Uterus (tissue), 4 donors: ENCODE results near the gene WBP1L. TPM values are rescaled to one million over a fixed set of nuclear protein-coding genes. Genes with fewer than 3 reads are reported as not detected.

Source experiments
- DNase-seq, 2 donors: peaks; one replicate each; pipeline ENCODE4 v3.0.0-alpha.2; 2019 to 2020
- H3K27ac ChIP-seq, 2 donors: fragments of 200-600 bp; sonication (generic); 1 replicate in 1 of 2; 2 replicates in 1 of 2; pipeline ENCODE4 v1.5.1; 2016 to 2018
- H3K27me3 ChIP-seq, 2 donors: fragments of 200-600 bp; sonication (generic); one replicate each; pipeline ENCODE4 v1.5.1; 2018 to 2019; ENCODE audit warnings: control low read depth in 1 of 2
- H3K36me3 ChIP-seq, 2 donors: fragments of 200-600 bp; sonication (generic); one replicate each; pipeline ENCODE4 v1.5.1; 2019; ENCODE audit warnings: control low read depth in 1 of 2
- H3K4me1 ChIP-seq, 2 donors: fragments of 200-600 bp; sonication (generic); one replicate each; pipeline ENCODE4 v1.5.1; 2018 to 2019; ENCODE audit warnings: control low read depth in 1 of 2
- H3K4me3 ChIP-seq, 2 donors: fragments of 200-600 bp; sonication (generic); 1 replicate in 1 of 2; 2 replicates in 1 of 2; pipeline ENCODE4 v1.5.1; 2018 to 2019; ENCODE audit warnings: mild to moderate bottlenecking in 1 of 2
- H3K9me3 ChIP-seq, 2 donors: fragments of 200-600 bp; sonication (generic); one replicate each; pipeline ENCODE4 v1.5.1; 2019; ENCODE audit warnings: control low read depth in 1 of 2
- POLR2A ChIP-seq, 2 donors: fragments of 450-650 bp; IDR thresholded peaks; one replicate each; pipeline ENCODE4 v1.6.1; 2016; ENCODE audit warnings: antibody characterized with exemption in 2 of 2, mild to moderate bottlenecking in 1 of 2, moderate library complexity in 1 of 2
- intact Hi-C: fragments of 100-400 bp; cut with DNase I; formaldehyde crosslinking; loops from one replicate; pipeline ENCODE4 v1.15.1; 2023; ENCODE audit warnings: low total_unique reads
- total RNA-seq, 4 donors: library from RNA; depleted of rRNA in 3 of 4; stranded (reverse); fragments of >200 nt in 3 of 4; gene quantifications; one replicate each; pipeline versions ENCODE4 v1.1.0 to v1.2.4, GENCODE V29; 2014 to 2023
- TF ChIP-seq, protein P1 (sequence below), 4 experiments: fragments of 200-600 bp in 2 of 4; fragments of 450-650 bp in 2 of 4; sonication (generic) in 2 of 4; IDR thresholded peaks; one replicate each; pipeline ENCODE4 v1.5.1; 2016 to 2019; ENCODE audit warnings: antibody characterized with exemption in 4 of 4, mild to moderate bottlenecking in 2 of 4, moderate library complexity in 1 of 4
- donor health status: DM: yes; HTN: yes; CAD: no.

The WBP1L gene
- total RNA-seq, 4 donors from 2014 or later: 27.4 to 79.2 (median 55.3) TPM

DNA sequence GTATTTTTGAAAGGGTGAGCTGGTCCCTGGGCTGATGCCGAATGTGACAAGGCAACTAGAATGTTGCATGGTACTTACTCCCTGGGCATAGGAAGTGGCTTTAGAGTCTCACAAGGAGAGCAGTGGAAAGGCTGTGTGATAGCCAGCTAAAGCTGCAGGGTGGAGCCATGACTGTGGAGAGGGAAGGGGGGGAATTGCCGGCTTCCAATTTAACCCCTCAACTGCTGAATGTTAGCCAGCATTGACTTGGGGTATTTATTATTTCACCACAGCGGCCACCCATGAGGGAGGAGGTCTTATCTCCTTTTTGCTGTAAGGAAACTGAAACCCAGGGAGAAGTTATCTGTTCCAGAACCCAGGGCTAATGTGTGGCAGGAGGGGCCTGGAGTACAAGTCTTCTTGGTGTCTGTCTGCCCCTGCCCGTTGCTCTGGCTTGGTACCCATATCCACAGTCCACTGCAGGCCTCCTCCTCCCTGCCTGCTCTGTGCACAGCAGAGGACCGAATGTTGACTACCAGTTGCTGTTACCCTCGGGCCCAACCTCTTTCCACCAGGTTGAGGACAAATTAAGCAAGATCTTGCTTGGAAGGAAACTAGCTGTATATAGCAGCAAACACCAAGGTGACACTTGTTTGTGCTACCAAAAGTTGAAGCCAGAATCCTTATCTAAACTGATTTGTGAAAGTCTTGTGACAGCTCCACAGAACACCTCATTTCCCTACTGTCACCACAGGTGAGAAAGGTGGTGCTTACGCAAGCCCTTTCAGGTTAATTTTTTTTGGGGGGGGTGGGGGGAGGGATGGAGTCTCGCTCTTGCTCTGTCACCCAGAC lies 37.6 kb downstream of the WBP1L start:
- Histone ChIP-seq H3K36me3 (no peaks in the 10 kb centered on the region), H3K9me3 (no peaks in the 10 kb centered on the region), H3K4me1 (peaks cover 32 to 36% of the 10 kb centered on the region in 2 donors), H3K27me3 (no peaks in the 10 kb centered on the region), H3K27ac (peak overlapping the region; percentile 87 to 89), H3K4me3 (no peak overlapping the region)
- no peak for DNase-seq
- no peak for TF ChIP-seq POLR2A (IDR thresholded peaks at IDR 0.05)
- TF ChIP-seq, protein P1, sequence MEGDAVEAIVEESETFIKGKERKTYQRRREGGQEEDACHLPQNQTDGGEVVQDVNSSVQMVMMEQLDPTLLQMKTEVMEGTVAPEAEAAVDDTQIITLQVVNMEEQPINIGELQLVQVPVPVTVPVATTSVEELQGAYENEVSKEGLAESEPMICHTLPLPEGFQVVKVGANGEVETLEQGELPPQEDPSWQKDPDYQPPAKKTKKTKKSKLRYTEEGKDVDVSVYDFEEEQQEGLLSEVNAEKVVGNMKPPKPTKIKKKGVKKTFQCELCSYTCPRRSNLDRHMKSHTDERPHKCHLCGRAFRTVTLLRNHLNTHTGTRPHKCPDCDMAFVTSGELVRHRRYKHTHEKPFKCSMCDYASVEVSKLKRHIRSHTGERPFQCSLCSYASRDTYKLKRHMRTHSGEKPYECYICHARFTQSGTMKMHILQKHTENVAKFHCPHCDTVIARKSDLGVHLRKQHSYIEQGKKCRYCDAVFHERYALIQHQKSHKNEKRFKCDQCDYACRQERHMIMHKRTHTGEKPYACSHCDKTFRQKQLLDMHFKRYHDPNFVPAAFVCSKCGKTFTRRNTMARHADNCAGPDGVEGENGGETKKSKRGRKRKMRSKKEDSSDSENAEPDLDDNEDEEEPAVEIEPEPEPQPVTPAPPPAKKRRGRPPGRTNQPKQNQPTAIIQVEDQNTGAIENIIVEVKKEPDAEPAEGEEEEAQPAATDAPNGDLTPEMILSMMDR (IDR thresholded peaks at IDR 0.05): no peak
- intact Hi-C loops: no loop called here

DNA sequence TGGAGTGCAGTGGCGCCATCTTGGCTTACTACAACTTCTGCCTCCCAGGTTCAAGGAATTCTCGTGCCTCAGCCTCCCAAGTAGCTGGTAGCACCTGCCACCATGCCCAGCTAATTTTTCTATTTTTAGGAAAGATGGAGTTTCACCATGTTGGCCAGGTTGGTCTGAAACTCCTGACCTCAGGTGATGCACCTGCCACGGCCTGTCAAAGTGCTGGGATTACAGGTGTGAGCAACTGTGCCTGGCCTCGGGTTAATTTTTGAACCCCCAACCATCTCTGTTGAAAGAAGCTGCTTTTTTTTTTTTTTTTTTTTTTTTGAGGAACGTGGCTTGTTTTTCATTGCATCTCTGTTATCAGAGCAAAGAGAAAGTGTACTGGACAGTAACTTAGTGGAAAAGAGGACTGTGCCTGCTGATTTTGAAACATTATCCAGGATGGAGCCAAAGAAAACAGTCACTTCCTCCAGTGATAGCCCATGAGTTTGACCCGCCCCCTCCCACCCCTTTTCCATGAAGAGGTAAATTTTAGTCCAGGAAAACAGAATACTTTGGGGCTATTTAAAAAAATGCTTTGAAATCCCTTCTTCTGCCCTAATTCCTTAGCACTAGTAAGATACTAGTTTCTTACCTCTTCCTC lies 38.3 kb downstream of the WBP1L start:
- Histone ChIP-seq H3K27me3 (no peaks in the 10 kb centered on the region), H3K9me3 (no peaks in the 10 kb centered on the region), H3K4me3 (peak overlapping the region in 1 of 2 donors; percentile 3), H3K27ac (peak overlapping the region; percentile 87 to 89), H3K36me3 (no peaks in the 10 kb centered on the region), H3K4me1 (peaks cover 32 to 40% of the 10 kb centered on the region in 2 donors)
- TF ChIP-seq, protein P1 (IDR thresholded peaks at IDR 0.05): no peak
- no peak for TF ChIP-seq POLR2A (IDR thresholded peaks at IDR 0.05)
- intact Hi-C loops: no loop called here
- no peak for DNase-seq

DNA sequence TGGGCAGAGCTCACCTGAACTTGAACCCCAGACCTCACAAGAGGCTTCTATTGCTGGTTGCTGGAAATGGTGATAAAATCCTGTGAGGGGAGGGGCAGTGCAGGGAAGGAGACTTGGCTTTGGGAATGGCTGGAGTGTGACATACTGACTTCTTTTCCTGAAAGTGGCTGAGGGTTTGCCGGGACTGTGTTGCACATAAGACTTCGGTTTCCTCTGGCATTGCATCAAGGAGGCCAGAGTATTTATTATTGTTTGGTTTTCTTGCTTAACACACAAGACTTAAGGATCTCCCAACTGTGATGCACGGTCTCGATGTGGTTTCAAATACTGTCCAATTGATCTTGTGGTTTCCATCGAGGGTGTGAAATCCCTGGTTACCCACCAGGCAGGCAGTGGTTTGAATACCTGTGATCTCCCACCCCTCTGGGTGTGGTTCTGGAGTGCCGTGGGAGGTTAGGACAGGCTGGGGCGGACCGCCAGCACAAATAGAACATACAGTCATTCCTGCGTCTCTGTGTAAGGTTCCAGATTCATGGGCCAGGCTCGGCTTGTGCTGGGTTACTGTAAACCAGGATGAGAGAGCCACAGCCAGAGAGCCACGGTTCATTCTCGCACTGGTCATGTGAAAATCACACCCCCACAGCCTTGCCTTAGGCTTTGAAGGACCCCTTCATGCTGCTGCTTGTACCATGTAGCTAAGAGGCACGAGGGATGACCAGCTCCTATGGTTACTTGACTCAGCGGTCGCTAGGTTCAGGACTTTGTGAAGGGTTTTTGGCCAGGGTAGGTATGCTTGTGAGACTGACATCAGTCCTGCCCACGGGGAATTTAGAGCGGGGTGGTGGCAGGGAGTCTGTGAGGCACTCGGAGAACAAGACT lies 39.2 kb downstream of the WBP1L start:
- Histone ChIP-seq H3K9me3 (no peaks in the 10 kb centered on the region), H3K36me3 (no peaks in the 10 kb centered on the region), H3K4me3 (peak overlapping the region in 1 of 2 donors; percentile 3), H3K27ac (peak overlapping the region; percentile 87 to 89), H3K4me1 (peaks cover 32 to 36% of the 10 kb centered on the region in 2 donors), H3K27me3 (no peaks in the 10 kb centered on the region)
- intact Hi-C loops: no loop called here
- TF ChIP-seq, protein P1 (IDR thresholded peaks at IDR 0.05): no peak
- TF ChIP-seq POLR2A (IDR thresholded peaks at IDR 0.05): no peak
- peak; percentile 70 to 82 for DNase-seq

DNA sequence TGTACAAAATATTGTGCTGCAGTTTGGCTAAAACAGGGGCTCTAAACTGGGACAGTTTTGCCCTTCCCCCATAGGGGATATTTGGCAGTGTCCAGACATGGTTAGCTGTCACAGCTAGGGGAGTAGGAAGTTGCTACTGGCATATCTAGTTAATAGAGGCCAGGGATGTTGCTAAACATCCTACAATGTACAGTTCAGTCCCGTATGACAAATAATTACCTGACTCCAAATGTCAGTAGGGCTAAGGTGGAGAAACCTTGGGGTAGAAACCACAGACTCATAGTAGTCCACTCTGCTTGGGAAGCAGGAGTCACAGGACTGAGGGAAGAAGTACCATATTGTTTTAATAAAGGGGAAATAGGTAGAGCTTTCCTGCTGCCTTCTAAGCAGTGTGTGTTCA lies 39.8 kb downstream of the WBP1L start:
- Histone ChIP-seq H3K27ac (peak overlapping the region; percentile 87 to 89), H3K4me1 (peaks cover 31 to 32% of the 10 kb centered on the region in 2 donors), H3K4me3 (no peak overlapping the region), H3K27me3 (no peaks in the 10 kb centered on the region), H3K9me3 (no peaks in the 10 kb centered on the region), H3K36me3 (no peaks in the 10 kb centered on the region)
- intact Hi-C loops: no loop called here
- no peak for DNase-seq
- TF ChIP-seq, protein P1 (IDR thresholded peaks at IDR 0.05): no peak
